OCI-LY1 (cell line): ENCODE results near the gene KDM4F.

Source experiments
- H2AFZ ChIP-seq: fragments of 200-600 bp; sonication (generic), shearing (Covaris generic); 2 replicates; pipeline ENCODE4 v1.6.0; 2014; ENCODE audit warnings: antibody characterized with exemption, mild to moderate bottlenecking, low read length
- H3F3A ChIP-seq: fragments of 200-600 bp; sonication (generic), shearing (Covaris generic); 2 replicates; pipeline ENCODE4 v1.6.0; 2014; ENCODE audit warnings: mild to moderate bottlenecking, antibody characterized with exemption, low read length, moderate library complexity; ENCODE audit not compliant: insufficient read depth
- H3K27ac ChIP-seq: fragments of 200-600 bp; sonication (generic); 2 replicates; pipeline ENCODE4 v1.5.1; 2014; ENCODE audit warnings: low read length, mixed run types, mild to moderate bottlenecking, low read depth; ENCODE audit not compliant: poor library complexity, severe bottlenecking
- H3K27me3 ChIP-seq: fragments of 200-600 bp; sonication (generic); 2 replicates; pipeline ENCODE4 v1.6.0; 2014; ENCODE audit warnings: antibody characterized with exemption, mild to moderate bottlenecking, low read length, moderate library complexity; ENCODE audit not compliant: insufficient read depth
- H3K36me3 ChIP-seq: fragments of 200-600 bp; sonication (generic); 2 replicates; pipeline ENCODE4 v1.6.1; 2014; ENCODE audit warnings: mild to moderate bottlenecking, antibody characterized with exemption, low read length, moderate library complexity, mixed read lengths; ENCODE audit not compliant: insufficient read depth
- H3K4me1 ChIP-seq: fragments of 200-600 bp; sonication (generic); 2 replicates; pipeline ENCODE4 v1.5.1; 2014; ENCODE audit warnings: mild to moderate bottlenecking, low read length, moderate library complexity; ENCODE audit not compliant: insufficient read depth, severe bottlenecking
- H3K4me2 ChIP-seq: fragments of 200-600 bp; sonication (generic), shearing (Covaris generic); 2 replicates; pipeline ENCODE4 v1.6.1; 2014; ENCODE audit warnings: low read length
- H3K4me3 ChIP-seq: fragments of 200-600 bp; sonication (generic); 2 replicates; pipeline ENCODE4 v1.5.1; 2014; ENCODE audit warnings: low read length, low read depth, mild to moderate bottlenecking, mixed read lengths; ENCODE audit not compliant: poor library complexity, severe bottlenecking
- H3K79me2 ChIP-seq: fragments of 200-600 bp; shearing (Covaris generic); 2 replicates; pipeline ENCODE4 v1.6.1; 2016; ENCODE audit warnings: mixed run types, low read length, mixed read lengths; ENCODE audit not compliant: insufficient read depth
- H3K9ac ChIP-seq: fragments of 200-600 bp; sonication (generic), shearing (Covaris generic); 2 replicates; pipeline ENCODE4 v1.6.1; 2014; ENCODE audit warnings: mild to moderate bottlenecking, low read length, mixed read lengths
- H3K9me2 ChIP-seq: fragments of 200-600 bp; sonication (generic), shearing (Covaris generic); 2 replicates; pipeline ENCODE4 v1.6.1; 2014; ENCODE audit warnings: low read depth, mild to moderate bottlenecking, low read length, mixed read lengths
- H3K9me3 ChIP-seq: fragments of 200-600 bp; shearing (Covaris generic); 2 replicates; pipeline ENCODE4 v1.6.1; 2014; ENCODE audit warnings: low read length, mixed read lengths
- H4K20me1 ChIP-seq: fragments of 200-600 bp; sonication (generic), shearing (Covaris generic); 2 replicates; pipeline ENCODE4 v1.6.0; 2016; ENCODE audit warnings: mild to moderate bottlenecking, low read length; ENCODE audit not compliant: insufficient read depth
- EZH2 ChIP-seq: fragments of 200-600 bp; sonication (generic), shearing (Covaris generic); IDR thresholded peaks from 2 replicates; pipeline ENCODE4 v1.8.0; 2017; ENCODE audit warnings: borderline replicate concordance, mixed run types, mild to moderate bottlenecking, antibody characterized with exemption, low read length, moderate library complexity, mixed read lengths
- TF ChIP-seq, protein P1 (sequence below): fragments of 200-600 bp; sonication (generic), shearing (Covaris generic); IDR thresholded peaks from 2 replicates; pipeline ENCODE4 v1.5.1; 2017; ENCODE audit warnings: mild to moderate bottlenecking, antibody characterized with exemption, low read length, moderate library complexity, mixed read lengths

KDM4F gene

DNA sequence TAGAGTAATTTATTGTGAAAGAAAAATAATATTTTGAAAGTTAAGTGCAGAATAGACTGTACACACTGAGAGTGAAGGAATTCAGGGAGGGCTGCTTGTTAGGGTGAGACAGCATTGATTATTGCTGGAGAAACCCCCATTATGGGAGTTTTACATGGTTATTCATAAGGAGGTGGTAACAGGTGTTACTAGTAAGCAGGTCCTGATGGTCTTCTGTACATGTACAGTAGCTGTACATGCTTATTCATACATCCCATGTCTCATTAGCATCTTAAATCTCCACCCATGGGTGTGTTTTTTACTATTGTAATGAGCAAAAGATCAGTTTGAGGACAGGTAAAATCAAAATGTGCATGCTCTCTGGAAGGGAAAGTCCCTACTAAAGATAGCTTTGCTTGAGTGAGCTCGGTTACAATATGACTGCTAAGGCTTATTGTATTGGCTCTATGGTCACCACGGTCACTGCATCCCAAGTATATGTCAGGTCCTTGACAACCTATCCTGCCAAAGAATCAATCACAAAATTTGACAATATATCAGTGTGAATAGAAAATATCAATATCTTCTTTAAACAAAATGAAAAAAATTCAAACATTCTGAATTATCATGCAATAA, 6.2 kb downstream of the KDM4F start:
- no peak overlapping the region for H3K9ac ChIP-seq

DNA sequence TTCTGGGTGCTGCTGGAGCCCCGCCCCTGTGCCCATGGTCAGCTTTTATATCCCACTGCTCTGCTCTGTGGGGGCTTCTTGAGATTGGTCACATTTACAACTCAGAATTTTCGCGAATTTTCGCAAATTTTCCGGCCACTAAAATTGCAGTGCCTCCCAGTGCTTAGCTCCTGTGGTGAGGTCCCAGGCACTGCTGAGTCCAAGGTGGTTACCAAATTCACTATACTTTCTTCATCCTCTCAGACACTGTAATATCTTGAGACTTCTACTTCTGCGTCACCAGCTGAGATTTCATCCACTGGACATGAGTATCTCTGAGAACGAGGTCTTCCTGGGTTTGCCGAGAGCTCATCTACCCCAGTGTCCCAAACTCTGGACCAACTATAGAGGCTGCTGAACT, 8.7 kb downstream of the KDM4F start:
- no peak for TF ChIP-seq EZH2
- TF ChIP-seq, protein P1, sequence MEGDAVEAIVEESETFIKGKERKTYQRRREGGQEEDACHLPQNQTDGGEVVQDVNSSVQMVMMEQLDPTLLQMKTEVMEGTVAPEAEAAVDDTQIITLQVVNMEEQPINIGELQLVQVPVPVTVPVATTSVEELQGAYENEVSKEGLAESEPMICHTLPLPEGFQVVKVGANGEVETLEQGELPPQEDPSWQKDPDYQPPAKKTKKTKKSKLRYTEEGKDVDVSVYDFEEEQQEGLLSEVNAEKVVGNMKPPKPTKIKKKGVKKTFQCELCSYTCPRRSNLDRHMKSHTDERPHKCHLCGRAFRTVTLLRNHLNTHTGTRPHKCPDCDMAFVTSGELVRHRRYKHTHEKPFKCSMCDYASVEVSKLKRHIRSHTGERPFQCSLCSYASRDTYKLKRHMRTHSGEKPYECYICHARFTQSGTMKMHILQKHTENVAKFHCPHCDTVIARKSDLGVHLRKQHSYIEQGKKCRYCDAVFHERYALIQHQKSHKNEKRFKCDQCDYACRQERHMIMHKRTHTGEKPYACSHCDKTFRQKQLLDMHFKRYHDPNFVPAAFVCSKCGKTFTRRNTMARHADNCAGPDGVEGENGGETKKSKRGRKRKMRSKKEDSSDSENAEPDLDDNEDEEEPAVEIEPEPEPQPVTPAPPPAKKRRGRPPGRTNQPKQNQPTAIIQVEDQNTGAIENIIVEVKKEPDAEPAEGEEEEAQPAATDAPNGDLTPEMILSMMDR: no peak
- no peak overlapping the region for H2AFZ ChIP-seq
- no peaks in the 10 kb centered on the region for H3F3A ChIP-seq
- no peaks in the 10 kb centered on the region for H3K9me3 ChIP-seq
- no peaks in the 10 kb centered on the region for H3K4me1 ChIP-seq
- H3K27ac ChIP-seq: no peak overlapping the region
- H4K20me1 ChIP-seq: no peaks in the 10 kb centered on the region
- H3K36me3 ChIP-seq: no peaks in the 10 kb centered on the region
- no peak overlapping the region for H3K9ac ChIP-seq
- no peak overlapping the region for H3K4me2 ChIP-seq
- H3K79me2 ChIP-seq: no peaks in the 10 kb centered on the region
- H3K4me3 ChIP-seq: no peak overlapping the region
- no peaks in the 10 kb centered on the region for H3K27me3 ChIP-seq
- no peaks in the 10 kb centered on the region for H3K9me2 ChIP-seq

More for the DNA sequence above, 6.2 kb downstream of the KDM4F start:
- no peak overlapping the region for H3K4me3 ChIP-seq
- H3K4me1 ChIP-seq: no peaks in the 10 kb centered on the region
- no peaks in the 10 kb centered on the region for H3K36me3 ChIP-seq
- no peak overlapping the region for H2AFZ ChIP-seq
- H3K4me2 ChIP-seq: no peak overlapping the region
- H3K27me3 ChIP-seq: no peaks in the 10 kb centered on the region
- H3F3A ChIP-seq: no peaks in the 10 kb centered on the region
- TF ChIP-seq, protein P1: no peak
- no peak for TF ChIP-seq EZH2
- H3K27ac ChIP-seq: no peak overlapping the region
- no peaks in the 10 kb centered on the region for H4K20me1 ChIP-seq
- no peaks in the 10 kb centered on the region for H3K9me2 ChIP-seq
- no peaks in the 10 kb centered on the region for H3K9me3 ChIP-seq
- no peaks in the 10 kb centered on the region for H3K79me2 ChIP-seq

DNA sequence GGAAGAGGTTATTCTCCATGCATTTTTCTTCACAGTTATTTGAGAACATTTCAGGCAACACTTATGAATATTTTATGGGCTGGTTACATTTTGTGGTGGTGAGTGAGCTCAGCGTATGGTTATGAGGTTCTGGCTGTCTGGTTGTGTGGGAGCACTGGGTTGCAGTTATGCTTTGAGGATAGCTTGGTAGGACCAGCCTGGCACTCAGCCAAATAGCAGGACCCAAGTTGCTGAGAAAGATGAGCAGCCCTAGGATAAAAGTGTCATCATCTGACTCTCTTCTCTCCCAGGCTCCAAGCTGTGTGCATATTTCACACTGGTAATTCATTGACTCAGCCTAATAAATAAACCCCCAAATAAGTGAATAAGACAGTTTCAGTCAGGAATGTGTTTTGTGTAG, 9.4 kb downstream of the KDM4F start:
- Histone ChIP-seq H3K36me3 (no peaks in the 10 kb centered on the region), H3F3A (no peaks in the 10 kb centered on the region), H3K27me3 (no peaks in the 10 kb centered on the region), H3K4me1 (no peaks in the 10 kb centered on the region), H3K4me2 (no peak overlapping the region), H3K9me2 (no peaks in the 10 kb centered on the region), H3K9me3 (no peaks in the 10 kb centered on the region), H2AFZ (no peak overlapping the region), H3K27ac (no peak overlapping the region), H4K20me1 (no peaks in the 10 kb centered on the region), H3K9ac (no peak overlapping the region), H3K79me2 (no peaks in the 10 kb centered on the region), H3K4me3 (no peak overlapping the region)
- TF ChIP-seq, protein P1: no peak
- TF ChIP-seq EZH2: no peak
